Astrocyte (in vitro differentiated cells and primary cell): ENCODE measurements around the gene TMEM191C.
"Not testable (repeated sequence)": the region's sequence is repeated elsewhere in the genome, so short reads cannot be mapped to it uniquely, and the experiment has no call there.

ENCODE experiments used
- EZH2 ChIP-seq: IDR thresholded peaks from 2 replicates; pipeline ENCODE4 v1.6.1; 2012; ENCODE audit warnings: mild to moderate bottlenecking, low read length, inconsistent platforms; ENCODE audit not compliant: insufficient read depth
- TF ChIP-seq, protein P1 (sequence below): IDR thresholded peaks from 2 replicates; pipeline ENCODE4 v1.5.1; 2011; ENCODE audit warnings: low read depth, mild to moderate bottlenecking, inconsistent platforms, low read length, moderate library complexity; ENCODE audit not compliant: insufficient read depth

DNA sequence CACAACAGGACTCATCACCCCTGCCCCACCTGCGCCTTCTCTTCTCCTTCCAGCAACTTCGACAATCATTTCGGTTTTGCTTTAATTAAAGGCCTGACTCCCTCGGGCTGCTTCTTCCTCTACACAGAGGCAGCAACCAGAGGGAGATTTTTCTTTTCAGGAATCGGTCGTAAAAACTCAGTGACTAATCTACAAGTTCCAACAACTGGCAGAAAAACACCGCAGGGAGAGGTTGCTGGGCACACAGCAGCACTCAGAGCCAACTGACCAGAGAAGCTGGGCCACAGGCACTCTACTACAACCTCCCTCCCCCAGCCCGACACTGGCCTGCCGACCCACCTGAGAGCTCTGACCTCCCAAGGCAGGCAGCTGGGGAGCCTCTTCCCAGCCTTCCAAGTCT lies 48.0 kb downstream of the TMEM191C start:
- TF ChIP-seq, protein P1, sequence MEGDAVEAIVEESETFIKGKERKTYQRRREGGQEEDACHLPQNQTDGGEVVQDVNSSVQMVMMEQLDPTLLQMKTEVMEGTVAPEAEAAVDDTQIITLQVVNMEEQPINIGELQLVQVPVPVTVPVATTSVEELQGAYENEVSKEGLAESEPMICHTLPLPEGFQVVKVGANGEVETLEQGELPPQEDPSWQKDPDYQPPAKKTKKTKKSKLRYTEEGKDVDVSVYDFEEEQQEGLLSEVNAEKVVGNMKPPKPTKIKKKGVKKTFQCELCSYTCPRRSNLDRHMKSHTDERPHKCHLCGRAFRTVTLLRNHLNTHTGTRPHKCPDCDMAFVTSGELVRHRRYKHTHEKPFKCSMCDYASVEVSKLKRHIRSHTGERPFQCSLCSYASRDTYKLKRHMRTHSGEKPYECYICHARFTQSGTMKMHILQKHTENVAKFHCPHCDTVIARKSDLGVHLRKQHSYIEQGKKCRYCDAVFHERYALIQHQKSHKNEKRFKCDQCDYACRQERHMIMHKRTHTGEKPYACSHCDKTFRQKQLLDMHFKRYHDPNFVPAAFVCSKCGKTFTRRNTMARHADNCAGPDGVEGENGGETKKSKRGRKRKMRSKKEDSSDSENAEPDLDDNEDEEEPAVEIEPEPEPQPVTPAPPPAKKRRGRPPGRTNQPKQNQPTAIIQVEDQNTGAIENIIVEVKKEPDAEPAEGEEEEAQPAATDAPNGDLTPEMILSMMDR = not testable (repeated sequence)
- TF ChIP-seq EZH2 = not testable (repeated sequence)
